GM18502 (cell line): ENCODE data around the gene MARCHF3.
"Not testable (repeated sequence)": the region's sequence is repeated elsewhere in the genome, so short reads cannot be mapped to it uniquely, and the experiment has no call there.

Source experiments
- ATAC-seq: cut with Tn5 transposase; IDR thresholded peaks from one replicate; pipeline ENCODE4 v1.9.1; 2021; ENCODE audit warnings: mild to moderate bottlenecking; ENCODE audit not compliant: unreplicated experiment, poor library complexity

Gene MARCHF3

GRCh38 chr5:126963822-126964375 lies 66.5 kb downstream of the MARCHF3 start:
- no peak for ATAC-seq

- ATAC-seq: peak; percentile 65
Observed at GRCh38 chr5:126961702-126962101, 68.7 kb downstream of the MARCHF3 start.

- ATAC-seq: no peak
Observed at GRCh38 chr5:126961128-126961527, 69.2 kb downstream of the MARCHF3 start.

- ATAC-seq: no peak
Observed at GRCh38 chr5:126959188-126959587, 71.2 kb downstream of the MARCHF3 start.

GRCh38 chr5:126956991-126957390 lies 73.4 kb downstream of the MARCHF3 start:
- no peak for ATAC-seq

- ATAC-seq: no peak
Observed at GRCh38 chr5:126954981-126955380, 75.4 kb downstream of the MARCHF3 start.

- ATAC-seq: no peak
Observed at GRCh38 chr5:126953640-126954039, 76.7 kb downstream of the MARCHF3 start.

- no peak for ATAC-seq
Observed at GRCh38 chr5:126949475-126949874, 80.9 kb downstream of the MARCHF3 start.

GRCh38 chr5:126948453-126948852 lies 81.9 kb downstream of the MARCHF3 start:
- no peak for ATAC-seq

GRCh38 chr5:126948011-126948355 lies 82.4 kb downstream of the MARCHF3 start:
- ATAC-seq: no peak

GRCh38 chr5:126947146-126948010 lies 83.0 kb downstream of the MARCHF3 start:
- peak; percentile 90 for ATAC-seq

GRCh38 chr5:126942908-126943307 lies 87.5 kb downstream of the MARCHF3 start:
- not testable (repeated sequence) for ATAC-seq

GRCh38 chr5:126941403-126941802 lies 89.0 kb downstream of the MARCHF3 start:
- ATAC-seq: no peak

- ATAC-seq: no peak
Observed at GRCh38 chr5:126939887-126940286, 90.5 kb downstream of the MARCHF3 start.

- no peak for ATAC-seq
Observed at GRCh38 chr5:126938466-126938865, 91.9 kb downstream of the MARCHF3 start.

GRCh38 chr5:126937771-126938170 lies 92.6 kb downstream of the MARCHF3 start:
- no peak for ATAC-seq

- no peak for ATAC-seq
Observed at GRCh38 chr5:126936775-126937418, 93.5 kb downstream of the MARCHF3 start.

GRCh38 chr5:126931963-126932660 lies 98.2 kb downstream of the MARCHF3 start:
- ATAC-seq: no peak

GRCh38 chr5:126928041-126928440 lies 102.3 kb downstream of the MARCHF3 start:
- ATAC-seq: no peak

GRCh38 chr5:126927429-126927828 lies 102.9 kb downstream of the MARCHF3 start:
- ATAC-seq: no peak

GRCh38 chr5:126926187-126926586 lies 104.2 kb downstream of the MARCHF3 start:
- ATAC-seq: no peak
